Liver (tissue), 3 donors: ENCODE measurements around the gene SLC5A6.

Source experiments
- ATF3 ChIP-seq: IDR thresholded peaks from 2 replicates; pipeline ENCODE4 v1.6.1; 2016; ENCODE audit warnings: antibody characterized with exemption
- CTCF ChIP-seq: fragments of 150-350 bp; IDR thresholded peaks from 2 replicates; pipeline ENCODE4 v1.5.1; 2017; ENCODE audit warnings: improper control_type of control experiment, low read depth, low read length; ENCODE audit not compliant: missing input control
- EGR1 ChIP-seq, 2 donors: IDR thresholded peaks; 2 replicates each; pipeline ENCODE4 v1.6.1; 2016 to 2018; ENCODE audit warnings: antibody characterized with exemption in 2 of 2, low read depth in 2 of 2
- GABPA ChIP-seq, 2 donors: IDR thresholded peaks in 1 of 2; conservative IDR thresholded peaks in 1 of 2; 2 replicates each; pipeline ENCODE4 v1.6.1; 2016; ENCODE audit warnings: antibody characterized with exemption in 2 of 2, mild to moderate bottlenecking in 1 of 2, moderate library complexity in 1 of 2
- JUND ChIP-seq, 2 donors: IDR thresholded peaks; 2 replicates each; pipeline ENCODE4 v1.6.1; 2016; ENCODE audit warnings: antibody characterized with exemption in 2 of 2
- MAX ChIP-seq: IDR thresholded peaks from 2 replicates; pipeline ENCODE4 v1.6.1; 2016; ENCODE audit warnings: antibody characterized with exemption
- RAD21 ChIP-seq, 2 donors: IDR thresholded peaks; 2 replicates each; pipeline ENCODE4 v1.6.1; 2016; ENCODE audit warnings: antibody characterized with exemption in 2 of 2, mild to moderate bottlenecking in 2 of 2
- REST ChIP-seq: IDR thresholded peaks from 2 replicates; pipeline ENCODE4 v1.6.1; 2016; ENCODE audit warnings: antibody characterized with exemption, mild to moderate bottlenecking
- RXRA ChIP-seq, 2 donors: IDR thresholded peaks; 2 replicates each; pipeline ENCODE4 v1.6.1; 2017 to 2018; ENCODE audit warnings: antibody characterized with exemption in 2 of 2, mild to moderate bottlenecking in 1 of 2
- SP1 ChIP-seq: IDR thresholded peaks from 2 replicates; pipeline ENCODE4 v1.6.1; 2018; ENCODE audit warnings: antibody characterized with exemption, mild to moderate bottlenecking
- TAF1 ChIP-seq: conservative IDR thresholded peaks from 2 replicates; pipeline ENCODE4 v1.6.1; 2016; ENCODE audit warnings: antibody characterized with exemption, mild to moderate bottlenecking
- YY1 ChIP-seq: IDR thresholded peaks from 2 replicates; pipeline ENCODE4 v1.6.1; 2016; ENCODE audit warnings: antibody characterized with exemption, mild to moderate bottlenecking
- ZBTB33 ChIP-seq: IDR thresholded peaks from 2 replicates; pipeline ENCODE4 v1.6.1; 2016; ENCODE audit warnings: antibody characterized with exemption
- donor health status: healthy.
- donor health status: healthy.

- TF ChIP-seq ATF3 (no peak), CTCF (no peak), REST (no peak), SP1 (no peak), TAF1 (no peak), JUND (IDR thresholded peaks at IDR 0.05) (no peak), MAX (no peak), YY1 (no peak), RXRA (IDR thresholded peaks at IDR 0.05) (no peak), GABPA (IDR thresholded peaks at IDR 0.05 in 1 of 2, conservative IDR thresholded peaks at IDR 0.05 in 1 of 2) (no peak), ZBTB33 (no peak), RAD21 (IDR thresholded peaks at IDR 0.05) (no peak), EGR1 (IDR thresholded peaks at IDR 0.05; ENCODE audit: low read depth in 2 of 2) (no peak)
These were observed 10.4 kb downstream of the SLC5A6 start for GRCh38 chr2:27201675-27202074.
